GM19455 (cell line): ENCODE measurements around the gene CXCL16.
"Not testable (repeated sequence)": the region's sequence is repeated elsewhere in the genome, so short reads cannot be mapped to it uniquely, and the experiment has no call there.

Source experiments
- ATAC-seq: cut with Tn5 transposase; IDR thresholded peaks from one replicate; pipeline ENCODE4 v1.9.1; 2021; ENCODE audit not compliant: unreplicated experiment

CXCL16 gene

DNA sequence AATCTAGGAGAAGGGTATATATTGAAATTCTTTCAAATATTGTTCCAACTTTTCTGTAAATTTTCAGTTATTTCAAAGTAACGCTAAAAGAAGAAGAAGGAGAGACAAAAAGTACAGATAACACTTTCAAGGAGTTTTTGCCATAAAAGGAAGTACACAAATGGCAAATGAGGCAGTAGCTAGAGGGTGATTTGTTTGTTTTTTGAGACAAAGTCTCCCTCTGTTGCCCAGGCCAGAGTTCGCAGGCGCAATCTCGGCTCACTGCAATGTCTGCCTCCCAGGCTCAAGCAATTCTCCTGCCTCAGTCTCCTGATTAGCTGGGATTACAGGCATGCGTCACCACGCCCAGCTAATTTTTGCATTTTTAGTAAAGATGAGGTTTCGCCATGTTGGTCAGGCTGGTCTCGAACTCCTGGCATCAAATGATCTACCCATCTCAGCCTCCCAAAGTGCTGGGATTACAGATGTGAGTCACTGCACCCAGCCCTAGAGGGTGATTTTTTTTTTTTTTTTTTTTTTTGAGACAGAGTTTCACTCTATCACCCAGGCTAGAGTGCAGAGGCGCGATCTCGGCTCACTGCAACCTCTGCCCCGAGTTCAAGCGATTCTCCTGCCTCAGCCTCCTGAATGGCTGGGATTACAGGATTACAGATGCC lies 40.2 kb downstream of the CXCL16 start:
- ATAC-seq: not testable (repeated sequence)

DNA sequence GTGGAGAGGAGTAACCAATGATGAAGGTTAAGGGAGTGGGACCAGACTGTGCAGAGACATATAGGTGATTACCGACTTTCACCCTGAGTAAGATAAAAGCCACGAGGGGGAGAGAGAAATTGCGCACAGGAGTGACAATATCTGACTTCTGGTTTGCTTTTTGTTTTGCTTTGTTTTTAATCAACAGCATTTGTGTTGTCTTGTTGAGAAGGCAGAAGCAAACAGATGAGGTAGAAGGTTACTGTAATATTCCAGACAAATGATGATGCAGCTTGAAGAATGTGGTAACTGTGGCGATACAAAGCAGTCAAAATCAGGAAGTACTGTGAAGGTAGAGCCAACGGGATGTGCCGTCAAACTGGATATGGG lies 43.3 kb downstream of the CXCL16 start:
- no peak for ATAC-seq

DNA sequence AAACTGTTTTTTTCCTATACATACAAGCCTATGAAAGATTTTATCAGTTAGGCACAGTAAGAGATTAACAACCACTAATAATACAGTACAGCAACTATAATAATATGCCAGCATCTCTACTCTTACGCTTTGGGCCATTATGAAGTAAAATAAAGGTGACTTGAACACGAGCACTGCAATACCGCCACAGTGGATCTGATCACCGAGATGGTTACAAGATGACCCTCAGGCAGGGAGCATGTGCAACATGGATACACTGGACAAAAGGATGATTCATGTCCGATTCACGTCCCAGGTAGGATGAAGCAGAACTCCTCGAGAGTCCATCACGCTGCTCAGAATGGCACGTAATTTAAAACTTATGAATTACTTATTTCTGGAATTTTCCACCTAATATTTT lies 46.3 kb downstream of the CXCL16 start:
- no peak for ATAC-seq

DNA sequence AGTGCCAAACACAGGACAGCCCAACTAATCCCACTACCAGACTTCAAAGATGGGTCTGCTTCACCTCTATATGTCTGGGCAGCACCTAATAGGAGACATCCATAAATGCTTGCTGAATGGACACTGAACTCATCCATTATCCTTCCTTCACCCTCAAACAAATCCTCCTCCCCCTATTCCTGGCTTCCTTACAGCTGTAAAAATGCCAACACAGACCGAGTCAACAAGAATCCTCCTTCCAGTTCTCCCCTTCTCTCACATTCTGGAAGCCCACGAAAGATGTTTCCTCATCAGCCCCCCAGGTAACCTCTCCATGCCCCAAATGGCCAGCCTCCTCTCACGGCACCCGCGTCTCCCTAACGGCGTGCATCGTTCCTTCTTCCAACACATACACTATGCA lies 48.0 kb downstream of the CXCL16 start:
- ATAC-seq: no peak

DNA sequence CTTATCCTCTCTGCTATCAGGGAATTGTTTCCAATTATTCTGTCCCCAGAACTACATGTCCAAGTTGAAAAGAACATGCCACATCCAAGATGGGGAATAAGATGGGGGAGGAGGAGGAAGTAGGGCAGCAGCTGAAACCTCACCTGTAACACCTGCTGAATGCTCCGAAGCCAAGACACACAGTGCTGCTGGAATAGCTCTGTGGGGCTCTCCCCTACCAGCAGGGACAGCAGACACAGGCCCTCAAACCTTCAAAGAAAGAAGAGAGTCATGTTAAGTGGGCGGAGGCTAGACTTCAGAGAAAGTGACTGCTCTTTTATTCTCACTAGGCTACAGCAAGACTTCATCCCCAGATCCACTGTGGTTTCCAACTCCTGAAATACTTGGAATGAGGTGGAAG lies 49.0 kb downstream of the CXCL16 start:
- ATAC-seq: no peak

DNA sequence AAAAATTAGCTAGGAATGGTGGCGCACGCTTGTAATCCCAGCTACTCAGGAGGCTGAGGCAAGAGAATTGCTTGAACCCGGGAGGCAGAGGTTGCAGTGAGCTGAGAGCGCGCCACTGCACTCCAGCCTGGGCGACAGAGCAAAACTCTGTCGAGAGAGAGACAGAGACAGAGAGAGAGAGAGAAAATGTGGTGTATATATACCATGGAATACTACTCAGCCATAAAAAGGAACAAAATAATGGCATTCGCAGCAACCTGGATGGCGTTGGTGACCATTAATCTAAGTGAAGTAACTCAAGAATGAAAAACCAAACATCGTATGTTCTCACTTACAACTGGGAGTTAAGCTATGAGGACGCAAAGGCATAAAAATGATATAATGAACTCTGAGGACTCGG lies 49.9 kb downstream of the CXCL16 start:
- not testable (repeated sequence) for ATAC-seq

DNA sequence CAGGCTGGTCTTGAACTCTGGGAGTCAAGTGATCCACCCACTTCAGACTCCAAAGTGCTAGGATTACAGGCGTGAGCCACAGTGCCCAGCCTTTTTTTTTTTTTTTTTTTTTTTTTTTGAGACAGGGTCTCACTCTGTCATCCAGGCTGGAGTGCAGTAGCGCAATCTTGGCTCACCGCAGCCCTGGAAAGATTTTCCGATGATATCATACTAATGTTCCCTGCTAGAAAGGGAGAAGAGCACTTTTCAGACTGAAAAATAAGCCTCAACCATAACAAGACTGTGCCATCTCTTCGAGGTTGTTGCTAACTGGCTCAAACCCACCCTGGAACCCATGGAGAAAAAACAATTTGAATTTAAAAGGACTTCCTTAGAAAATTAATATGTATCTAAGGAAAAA lies 56.0 kb downstream of the CXCL16 start:
- ATAC-seq: not testable (repeated sequence)
